Loucy (cell line): ENCODE measurements around the gene MMP3.

Experiments
- H2AFZ ChIP-seq: fragments of 200-600 bp; sonication (generic); 2 replicates; pipeline ENCODE4 v1.6.0; 2016; ENCODE audit warnings: antibody characterized with exemption, mild to moderate bottlenecking, low read length, moderate library complexity
- H3F3A ChIP-seq: fragments of 200-600 bp; 2 replicates; pipeline ENCODE4 v1.6.0; 2016; ENCODE audit warnings: antibody characterized with exemption, low read depth, mild to moderate bottlenecking
- H3K27me3 ChIP-seq: fragments of 200-600 bp; sonication (generic); 2 replicates; pipeline ENCODE4 v1.6.1; 2014; ENCODE audit warnings: low read length, mild to moderate bottlenecking; ENCODE audit not compliant: insufficient read depth, poor library complexity, severe bottlenecking
- H3K36me3 ChIP-seq: fragments of 200-600 bp; sonication (generic); 2 replicates; pipeline ENCODE4 v1.6.1; 2016; ENCODE audit warnings: low read length; ENCODE audit not compliant: insufficient read depth
- H3K4me1 ChIP-seq: fragments of 200-600 bp; sonication (generic); 2 replicates; pipeline ENCODE4 v1.5.1; 2014; ENCODE audit warnings: low read length, mild to moderate bottlenecking; ENCODE audit not compliant: insufficient read depth, poor library complexity, severe bottlenecking
- H3K4me2 ChIP-seq: fragments of 200-600 bp; sonication (generic); 2 replicates; pipeline ENCODE4 v1.6.0; 2014; ENCODE audit warnings: antibody characterized with exemption, low read length, low read depth, mild to moderate bottlenecking; ENCODE audit not compliant: poor library complexity, severe bottlenecking
- H3K4me3 ChIP-seq: fragments of 200-600 bp; sonication (generic); 2 replicates; pipeline ENCODE4 v1.5.1; 2014; ENCODE audit warnings: low read length, mild to moderate bottlenecking, mixed read lengths; ENCODE audit not compliant: poor library complexity, severe bottlenecking
- H3K79me2 ChIP-seq: fragments of 200-600 bp; sonication (generic); 2 replicates; pipeline ENCODE4 v1.6.1; 2014; ENCODE audit warnings: low read length; ENCODE audit not compliant: insufficient read depth
- H3K9ac ChIP-seq: fragments of 200-600 bp; sonication (generic); 2 replicates; pipeline ENCODE4 v1.6.0; 2014; ENCODE audit warnings: mild to moderate bottlenecking, low read depth, low read length, moderate library complexity; ENCODE audit not compliant: poor library complexity, severe bottlenecking
- H3K9me2 ChIP-seq: fragments of 200-600 bp; sonication (generic); replicated peaks from 2 replicates; pipeline ENCODE4 v1.6.1; 2016; ENCODE audit warnings: low read depth, low read length, mixed read lengths
- H3K9me3 ChIP-seq: fragments of 200-600 bp; sonication (generic); 2 replicates; pipeline ENCODE4 v1.6.1; 2014; ENCODE audit warnings: mild to moderate bottlenecking, antibody characterized with exemption, low read length, low read depth; ENCODE audit not compliant: insufficient read depth
- H4K20me1 ChIP-seq: fragments of 200-600 bp; sonication (generic); 2 replicates; pipeline ENCODE4 v1.6.0; 2014; ENCODE audit warnings: antibody characterized with exemption, low read length, mild to moderate bottlenecking; ENCODE audit not compliant: insufficient read depth, poor library complexity, severe bottlenecking
- EZH2phosphoT487 ChIP-seq: fragments of 200-600 bp; IDR thresholded peaks from 2 replicates; pipeline ENCODE4 v1.6.1; 2018; ENCODE audit warnings: antibody characterized with exemption, mild to moderate bottlenecking, moderate library complexity, borderline replicate concordance
- TF ChIP-seq, protein P1 (sequence below): fragments of 200-600 bp; sonication (generic); conservative IDR thresholded peaks from 2 replicates; pipeline ENCODE4 v1.5.1; 2014; ENCODE audit warnings: mild to moderate bottlenecking, antibody characterized with exemption, low read length

Gene MMP3

DNA sequence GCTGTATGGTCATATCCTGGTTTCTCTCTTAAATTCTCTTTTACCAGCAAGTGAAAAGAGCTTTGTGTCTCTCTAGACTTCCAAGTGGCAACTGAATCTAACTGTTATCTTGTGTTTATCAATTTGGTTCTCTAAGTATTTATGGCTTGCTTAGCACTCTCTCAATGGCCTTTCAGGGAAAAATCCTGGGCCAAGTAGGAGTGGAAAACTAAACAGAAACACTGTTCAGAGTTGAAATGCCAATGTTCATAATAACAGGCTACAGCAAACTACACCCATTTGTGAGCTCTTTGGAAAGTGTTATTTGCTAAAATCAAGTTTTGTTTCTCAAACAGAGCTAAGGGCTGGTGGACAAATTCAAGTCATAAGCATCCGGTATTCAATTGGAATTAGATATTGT lies 21.3 kb upstream of the MMP3 start:
- no peaks in the 10 kb centered on the region for H3K4me1 ChIP-seq
- H4K20me1 ChIP-seq, result no peaks in the 10 kb centered on the region
- TF ChIP-seq EZH2phosphoT487, result no peak
- TF ChIP-seq, protein P1, sequence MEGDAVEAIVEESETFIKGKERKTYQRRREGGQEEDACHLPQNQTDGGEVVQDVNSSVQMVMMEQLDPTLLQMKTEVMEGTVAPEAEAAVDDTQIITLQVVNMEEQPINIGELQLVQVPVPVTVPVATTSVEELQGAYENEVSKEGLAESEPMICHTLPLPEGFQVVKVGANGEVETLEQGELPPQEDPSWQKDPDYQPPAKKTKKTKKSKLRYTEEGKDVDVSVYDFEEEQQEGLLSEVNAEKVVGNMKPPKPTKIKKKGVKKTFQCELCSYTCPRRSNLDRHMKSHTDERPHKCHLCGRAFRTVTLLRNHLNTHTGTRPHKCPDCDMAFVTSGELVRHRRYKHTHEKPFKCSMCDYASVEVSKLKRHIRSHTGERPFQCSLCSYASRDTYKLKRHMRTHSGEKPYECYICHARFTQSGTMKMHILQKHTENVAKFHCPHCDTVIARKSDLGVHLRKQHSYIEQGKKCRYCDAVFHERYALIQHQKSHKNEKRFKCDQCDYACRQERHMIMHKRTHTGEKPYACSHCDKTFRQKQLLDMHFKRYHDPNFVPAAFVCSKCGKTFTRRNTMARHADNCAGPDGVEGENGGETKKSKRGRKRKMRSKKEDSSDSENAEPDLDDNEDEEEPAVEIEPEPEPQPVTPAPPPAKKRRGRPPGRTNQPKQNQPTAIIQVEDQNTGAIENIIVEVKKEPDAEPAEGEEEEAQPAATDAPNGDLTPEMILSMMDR, result no peak
- no peak overlapping the region for H3K4me2 ChIP-seq
- H3K4me3 ChIP-seq, result no peak overlapping the region
- H3K9me2 ChIP-seq, result no peaks in the 10 kb centered on the region
- no peaks in the 10 kb centered on the region for H3K36me3 ChIP-seq
- no peak overlapping the region for H3K9ac ChIP-seq
- no peaks in the 10 kb centered on the region for H3K79me2 ChIP-seq
- no peaks in the 10 kb centered on the region for H3K27me3 ChIP-seq
- H3K9me3 ChIP-seq, result no peaks in the 10 kb centered on the region
- no peak overlapping the region for H2AFZ ChIP-seq
- no peaks in the 10 kb centered on the region for H3F3A ChIP-seq

GRCh38 chr11:102853956-102854355 lies 10.5 kb upstream of the MMP3 start:
- H3K9me3 ChIP-seq, result no peaks in the 10 kb centered on the region
- no peak overlapping the region for H3K4me2 ChIP-seq
- TF ChIP-seq, protein P1, result no peak
- TF ChIP-seq EZH2phosphoT487, result no peak
- H3K4me1 ChIP-seq, result no peaks in the 10 kb centered on the region
- 0 out of 2 replicates have a peak, but pooled peaks cover 3% of the 10 kb centered on the region for H3K9me2 ChIP-seq
- H3K4me3 ChIP-seq, result no peak overlapping the region
- H3K27me3 ChIP-seq, result no peaks in the 10 kb centered on the region
- no peaks in the 10 kb centered on the region for H3K79me2 ChIP-seq
- no peaks in the 10 kb centered on the region for H3F3A ChIP-seq
- no peak overlapping the region for H3K9ac ChIP-seq
- H2AFZ ChIP-seq, result no peak overlapping the region
- H4K20me1 ChIP-seq, result no peaks in the 10 kb centered on the region
- no peaks in the 10 kb centered on the region for H3K36me3 ChIP-seq

DNA sequence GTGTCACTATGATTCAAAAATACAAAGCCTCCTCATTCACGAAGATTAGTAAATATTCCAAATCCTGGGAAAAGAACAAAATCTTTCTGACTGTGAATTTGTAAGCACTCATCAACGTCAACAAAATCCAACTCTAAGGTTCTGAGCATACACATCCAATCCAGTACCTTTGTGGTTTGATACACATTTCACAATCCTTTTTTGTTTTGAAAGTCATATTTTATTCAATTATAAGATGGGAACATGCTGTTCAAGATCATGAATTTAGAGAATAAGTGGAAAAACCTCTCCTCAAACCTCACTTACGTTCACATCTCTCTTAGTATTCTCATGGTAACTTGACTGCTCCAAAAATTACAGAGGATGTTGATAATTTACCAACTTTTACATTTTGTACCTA lies 9.6 kb upstream of the MMP3 start:
- no peak overlapping the region for H2AFZ ChIP-seq
- no peak overlapping the region for H3K4me3 ChIP-seq
- TF ChIP-seq EZH2phosphoT487, result no peak
- TF ChIP-seq, protein P1, result no peak
- no peaks in the 10 kb centered on the region for H3K4me1 ChIP-seq
- H3K79me2 ChIP-seq, result no peaks in the 10 kb centered on the region
- H3K4me2 ChIP-seq, result no peak overlapping the region
- H3K27me3 ChIP-seq, result no peaks in the 10 kb centered on the region
- H3K9me2 ChIP-seq, result 0 out of 2 replicates have a peak, but pooled peaks cover 3% of the 10 kb centered on the region
- H3F3A ChIP-seq, result no peaks in the 10 kb centered on the region
- H3K9me3 ChIP-seq, result no peaks in the 10 kb centered on the region
- no peaks in the 10 kb centered on the region for H4K20me1 ChIP-seq
- no peaks in the 10 kb centered on the region for H3K36me3 ChIP-seq
- H3K9ac ChIP-seq, result no peak overlapping the region
